Measurements from ENCODE around the gene MSRB3. TPM values are rescaled to one million over a fixed set of nuclear protein-coding genes. Genes with fewer than 3 reads are reported as not detected.

MSRB3 gene
- total and polyA plus RNA-seq, 10 of the 15 experiments (the other 5 are each of a cell fraction or from before 2014, with no cell fraction given), result 0.07 to 2.7 (median 1.3) TPM

- no peak for TF ChIP-seq CUX1 (IDR thresholded peaks at IDR 0.05; ENCODE audit: insufficient replicate concordance, low read depth, low read length)
- no peak for TF ChIP-seq NBN (IDR thresholded peaks at IDR 0.05)
- TF ChIP-seq SRF (IDR thresholded peaks at IDR 0.05; ENCODE audit: low read depth in 2 of 2, low read length in 2 of 2), result no peak
- no peak for TF ChIP-seq ZNF24 (IDR thresholded peaks at IDR 0.05)
- no peak for TF ChIP-seq ZZZ3 (IDR thresholded peaks at IDR 0.05; ENCODE audit: control insufficient read depth, insufficient read length, low read depth)
- no peak for TF ChIP-seq SUZ12 (IDR thresholded peaks at IDR 0.05; ENCODE audit: unreplicated experiment)
These were observed 168.4 kb downstream of the MSRB3 start (continued) for GRCh38 chr12:65446901-65447300.

- RAD21 ChIA-PET (ENCODE audit: unreplicated experiment), result no interaction called here
- TF ChIP-seq RUNX3 (IDR thresholded peaks at IDR 0.05; ENCODE audit: low read length) (no peak), ZNF384 (IDR thresholded peaks at IDR 0.05; ENCODE audit: borderline replicate concordance, low read depth, low read length) (no peak), MAX (IDR thresholded peaks at IDR 0.05; ENCODE audit: low read depth, low read length) (no peak), NFXL1 (IDR thresholded peaks at IDR 0.05; ENCODE audit: borderline replicate concordance) (no peak), RAD51 (IDR thresholded peaks at IDR 0.05) (no peak), CUX1 (IDR thresholded peaks at IDR 0.05; ENCODE audit: insufficient replicate concordance, low read depth, low read length) (no peak)
- H3K27me3 ChIP-seq (replicated peaks in 1 of 2; ENCODE audit: control insufficient read depth in 2 of 2, insufficient read depth in 2 of 2, low read length in 1 of 2), result no peaks in the 10 kb centered on the region
- no peak overlapping the region for H3K27ac ChIP-seq (ENCODE audit: control insufficient read depth, insufficient read depth)
- ATAC-seq (no peak), DNase-seq (ENCODE audit: low read depth, low spot score) (no peak), FAIRE-seq (no peak)
- H3K9me3 ChIP-seq (replicated peaks; ENCODE audit: control insufficient read depth, insufficient read depth, low read length), result no peaks in the 10 kb centered on the region
- in situ Hi-C loops (cut with MboI) (no loop called here), intact Hi-C loops (cut with micrococcal nuclease; ENCODE audit: unreplicated experiment) (no loop called here)
- H3K36me3 ChIP-seq (ENCODE audit: control insufficient read depth in 2 of 2, insufficient read depth in 2 of 2, low read length in 1 of 2), result no peaks in the 10 kb centered on the region
- CTCF ChIA-PET, result no interaction called here
- H3K4me1 ChIP-seq (ENCODE audit: control insufficient read depth, insufficient read depth, low read length), result no peaks in the 10 kb centered on the region
- H2AFZ ChIP-seq (ENCODE audit: control insufficient read depth, low read depth, low read length), result no peak overlapping the region
- H3K4me3 ChIP-seq, result no peak overlapping the region
- no peaks in the 10 kb centered on the region for H4K20me1 ChIP-seq (ENCODE audit: control insufficient read depth, insufficient read depth)
- SMC1A ChIA-PET (ENCODE audit: uncharacterized antibody, unreplicated experiment), result no interaction called here
- BruUV-seq (replicated peaks), result no TSS peak
- no peak overlapping the region for H3K9ac ChIP-seq (ENCODE audit: control insufficient read depth, insufficient read depth, low read length)
- H3K4me2 ChIP-seq (ENCODE audit: control insufficient read depth, insufficient read depth), result no peak overlapping the region
- H3K79me2 ChIP-seq (ENCODE audit: control insufficient read depth, insufficient read depth, low read length), result no peaks in the 10 kb centered on the region
- 44% methylated on average over 1 of the region's 1 CpG for WGBS (ENCODE audit: insufficient coverage, insufficient replicate concordance, low lambda C conversion rate, missing lambda C conversion rate)
- POLR2A ChIA-PET, result no interaction called here
These were observed 170.9 kb downstream of the MSRB3 start for GRCh38 chr12:65449400-65449799.

Data from GM12878 (cell line).